SK-N-SH treated with all-trans-retinoic acid at 6 μM for 48 hours (cell line): ENCODE measurements around the gene CTSA.

Experiments
- ARNTL ChIP-seq: fragments of 450-650 bp; formaldehyde crosslinking; IDR thresholded peaks from 2 replicates; pipeline ENCODE4 v1.5.0; 2020; ENCODE audit warnings: low read depth, mild to moderate bottlenecking, moderate library complexity, borderline replicate concordance
- CREB5 ChIP-seq: fragments of 250-450 bp; sonication (Bioruptor Pico); IDR thresholded peaks from 2 replicates; pipeline ENCODE4 v1.5.1; 2020; ENCODE audit warnings: low read depth, mild to moderate bottlenecking, moderate library complexity
- CSDC2 ChIP-seq: fragments of 250-450 bp; sonication (Bioruptor Pico); IDR thresholded peaks from 2 replicates; pipeline ENCODE4 v1.5.0; 2020; ENCODE audit warnings: mild to moderate bottlenecking, moderate library complexity
- ISL1 ChIP-seq: fragments of 250-450 bp; sonication (Bioruptor Pico); IDR thresholded peaks from 2 replicates; pipeline ENCODE4 v2.1.2; 2022; ENCODE audit warnings: mild to moderate bottlenecking, moderate library complexity
- OSR1 ChIP-seq: fragments of 250-450 bp; sonication (Bioruptor Pico); IDR thresholded peaks from 2 replicates; pipeline ENCODE4 v1.8.0; 2022; ENCODE audit warnings: moderate library complexity, mild to moderate bottlenecking, inconsistent platforms
- RARB ChIP-seq: fragments of 250-450 bp; sonication (Bioruptor Pico); IDR thresholded peaks from 2 replicates; pipeline ENCODE4 v1.8.0; 2021; ENCODE audit warnings: mild to moderate bottlenecking, moderate library complexity
- SNAI2 ChIP-seq: fragments of 250-450 bp; sonication (Bioruptor Pico); IDR thresholded peaks from 2 replicates; pipeline ENCODE4 v1.5.0; 2020; ENCODE audit warnings: mild to moderate bottlenecking, moderate library complexity
- TOX ChIP-seq: fragments of 250-450 bp; sonication (Bioruptor Pico); IDR thresholded peaks from 2 replicates; pipeline ENCODE4 v1.8.0; 2021; ENCODE audit warnings: mild to moderate bottlenecking, moderate library complexity, borderline replicate concordance
- TSHZ2 ChIP-seq: fragments of 250-450 bp; sonication (Bioruptor Pico); IDR thresholded peaks from 2 replicates; pipeline ENCODE4 v1.5.0; 2020; ENCODE audit warnings: mild to moderate bottlenecking, moderate library complexity
- ZC3H10 ChIP-seq: fragments of 250-450 bp; sonication (Bioruptor Pico); IDR thresholded peaks from 2 replicates; pipeline ENCODE4 v1.5.1; 2021; ENCODE audit warnings: mild to moderate bottlenecking, moderate library complexity
- ZFP30 ChIP-seq: fragments of 450-650 bp; formaldehyde crosslinking; IDR thresholded peaks from 2 replicates; pipeline ENCODE4 v1.5.0; 2022; ENCODE audit warnings: mild to moderate bottlenecking, moderate library complexity
- ZNF70 ChIP-seq: fragments of 450-650 bp; formaldehyde crosslinking; IDR thresholded peaks from 2 replicates; pipeline ENCODE4 v1.5.0; 2020; ENCODE audit warnings: mild to moderate bottlenecking, moderate library complexity
- TF ChIP-seq, protein P1 (sequence below): fragments of 250-450 bp; sonication (Bioruptor Pico); IDR thresholded peaks from 2 replicates; pipeline ENCODE4 v1.8.0; 2020; ENCODE audit warnings: mild to moderate bottlenecking, moderate library complexity, borderline replicate concordance

- TF ChIP-seq TSHZ2 (no peak), TOX (no peak), CREB5 (no peak), CSDC2 (CRISPR knock-in tag) (no peak), ARNTL (CRISPR knock-in tag) (no peak), OSR1 (CRISPR knock-in tag) (no peak), SNAI2 (CRISPR knock-in tag) (no peak), ZFP30 (CRISPR knock-in tag) (no peak), RARB (no peak), ISL1 (no peak), ZC3H10 (CRISPR knock-in tag) (no peak), ZNF70 (CRISPR knock-in tag) (no peak)
- TF ChIP-seq, protein P1, sequence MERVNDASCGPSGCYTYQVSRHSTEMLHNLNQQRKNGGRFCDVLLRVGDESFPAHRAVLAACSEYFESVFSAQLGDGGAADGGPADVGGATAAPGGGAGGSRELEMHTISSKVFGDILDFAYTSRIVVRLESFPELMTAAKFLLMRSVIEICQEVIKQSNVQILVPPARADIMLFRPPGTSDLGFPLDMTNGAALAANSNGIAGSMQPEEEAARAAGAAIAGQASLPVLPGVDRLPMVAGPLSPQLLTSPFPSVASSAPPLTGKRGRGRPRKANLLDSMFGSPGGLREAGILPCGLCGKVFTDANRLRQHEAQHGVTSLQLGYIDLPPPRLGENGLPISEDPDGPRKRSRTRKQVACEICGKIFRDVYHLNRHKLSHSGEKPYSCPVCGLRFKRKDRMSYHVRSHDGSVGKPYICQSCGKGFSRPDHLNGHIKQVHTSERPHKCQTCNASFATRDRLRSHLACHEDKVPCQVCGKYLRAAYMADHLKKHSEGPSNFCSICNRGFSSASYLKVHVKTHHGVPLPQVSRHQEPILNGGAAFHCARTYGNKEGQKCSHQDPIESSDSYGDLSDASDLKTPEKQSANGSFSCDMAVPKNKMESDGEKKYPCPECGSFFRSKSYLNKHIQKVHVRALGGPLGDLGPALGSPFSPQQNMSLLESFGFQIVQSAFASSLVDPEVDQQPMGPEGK (CRISPR knock-in tag) = no peak
Measured at GRCh38 chr20:45851501-45851900, 39.6 kb upstream of the CTSA start.
